CD1c-positive myeloid dendritic cell (primary cell): ENCODE data around the gene CPED1.
"Not testable (repeated sequence)": the region's sequence is repeated elsewhere in the genome, so short reads cannot be mapped to it uniquely, and the experiment has no call there.

Source experiments
- DNase-seq: peaks from one replicate; pipeline ENCODE4 v3.0.0-alpha.2; 2016; ENCODE audit errors: extremely low spot score

The CPED1 gene

GRCh38 chr7:121180436-121181063 lies 192.0 kb downstream of the CPED1 start:
- DNase-seq = no peak

GRCh38 chr7:121181357-121181756 lies 192.8 kb downstream of the CPED1 start:
- no peak for DNase-seq

- no peak for DNase-seq
Observed at GRCh38 chr7:121182281-121182680, 193.8 kb downstream of the CPED1 start.

- DNase-seq = no peak
Observed at GRCh38 chr7:121182902-121183301, 194.4 kb downstream of the CPED1 start.

- not testable (repeated sequence) for DNase-seq
Observed at GRCh38 chr7:121183883-121184282, 195.4 kb downstream of the CPED1 start.

- no peak for DNase-seq
Observed at GRCh38 chr7:121186746-121187145, 198.2 kb downstream of the CPED1 start.

GRCh38 chr7:121187222-121187621 lies 198.7 kb downstream of the CPED1 start:
- DNase-seq = no peak

- peak; percentile 21 for DNase-seq
Observed at GRCh38 chr7:121187676-121188075, 199.2 kb downstream of the CPED1 start.

- no peak for DNase-seq
Observed at GRCh38 chr7:121192834-121193233, 204.3 kb downstream of the CPED1 start.

GRCh38 chr7:121195010-121195409 lies 206.5 kb downstream of the CPED1 start:
- DNase-seq = no peak

GRCh38 chr7:121195874-121196273 lies 207.4 kb downstream of the CPED1 start:
- DNase-seq = no peak

- no peak for DNase-seq
Observed at GRCh38 chr7:121196286-121196685, 207.8 kb downstream of the CPED1 start.

- DNase-seq = no peak
Observed at GRCh38 chr7:121197455-121197854, 208.9 kb downstream of the CPED1 start.

- DNase-seq = no peak
Observed at GRCh38 chr7:121198502-121198901, 210.0 kb downstream of the CPED1 start.

GRCh38 chr7:121202125-121202524 lies 213.6 kb downstream of the CPED1 start:
- no peak for DNase-seq

- no peak for DNase-seq
Observed at GRCh38 chr7:121202834-121203233, 214.3 kb downstream of the CPED1 start.

GRCh38 chr7:121204537-121204936 lies 216.0 kb downstream of the CPED1 start:
- DNase-seq = no peak

GRCh38 chr7:121205777-121206176 lies 217.3 kb downstream of the CPED1 start:
- no peak for DNase-seq

GRCh38 chr7:121211253-121211652 lies 222.7 kb downstream of the CPED1 start:
- DNase-seq = no peak

GRCh38 chr7:121212036-121212435 lies 223.5 kb downstream of the CPED1 start:
- no peak for DNase-seq

- DNase-seq = no peak
Observed at GRCh38 chr7:121214657-121215056, 226.1 kb downstream of the CPED1 start.

GRCh38 chr7:121219026-121219425 lies 230.5 kb downstream of the CPED1 start:
- no peak for DNase-seq

GRCh38 chr7:121221108-121221507 lies 232.6 kb downstream of the CPED1 start:
- DNase-seq = not testable (repeated sequence)

GRCh38 chr7:121228779-121229178 lies 240.3 kb downstream of the CPED1 start:
- DNase-seq = no peak
